ENCODE measurements around the gene SPINK4. TPM values are rescaled to one million over a fixed set of nuclear protein-coding genes. Genes with fewer than 3 reads are reported as not detected.

SPINK4 gene
- total and polyA plus RNA-seq, 10 donors, result 0.67 TPM; not detected in 9

DNA sequence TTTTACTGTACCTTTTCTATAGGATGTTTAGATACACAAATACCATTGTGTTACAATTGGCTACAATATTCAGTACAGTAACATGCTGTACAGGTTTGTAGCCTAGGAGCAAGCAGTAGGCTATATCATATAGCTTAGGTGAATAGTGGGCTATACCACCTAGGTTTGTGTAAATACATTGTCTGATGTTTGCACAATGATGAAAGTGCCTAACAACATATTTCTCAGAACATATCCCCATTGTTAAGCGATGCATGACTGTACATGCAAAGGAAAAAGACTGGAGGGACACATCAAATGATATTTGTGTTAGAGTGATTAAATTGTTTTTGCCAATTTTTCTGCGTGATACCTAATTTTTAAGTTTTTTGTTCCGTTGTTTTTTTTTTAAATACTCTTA is 30.2 kb downstream of the SPINK4 start:
- H3K9me3 ChIP-seq, result no peaks in the 10 kb centered on the region
- no peak overlapping the region for H3K4me3 ChIP-seq
- H3K36me3 ChIP-seq, result peaks cover 0 to 93% (median 74%) of the 10 kb centered on the region in 6 donors
- 95 to 98% (median 97%) methylated on average over 3 of the region's 3 CpGs for WGBS, 5 donors
- H3K27me3 ChIP-seq (replicated peaks in 1 of 7), result no peaks in the 10 kb centered on the region
- H3K27ac ChIP-seq, result no peak overlapping the region
- intact Hi-C loops (cut with DNase I; ENCODE audit: low total_unique reads), result no loop called here
- TF ChIP-seq CTCF (IDR thresholded peaks at IDR 0.05 in 8 of 11, conservative IDR thresholded peaks at IDR 0.05 in 3 of 11), result no peak
- no peak for TF ChIP-seq POLR2A (IDR thresholded peaks at IDR 0.05)
- no peak for TF ChIP-seq POLR2AphosphoS5 (IDR thresholded peaks at IDR 0.05)
- peaks cover 9 to 40% (median 27%) of the 10 kb centered on the region in 6 donors for H3K4me1 ChIP-seq
- DNase-seq, result no peak

GRCh38 chr9:33272061-33272460 is 32.1 kb downstream of the SPINK4 start:
- intact Hi-C loops (cut with DNase I; ENCODE audit: low total_unique reads), result no loop called here
- Histone ChIP-seq H3K27ac (no peak overlapping the region), H3K4me3 (no peak overlapping the region), H3K27me3 (replicated peaks in 1 of 7) (no peaks in the 10 kb centered on the region), H3K4me1 (peaks cover 0 to 21% (median 8%) of the 10 kb centered on the region in 6 donors), H3K36me3 (peaks cover 4 to 100% (median 89%) of the 10 kb centered on the region in 6 donors), H3K9me3 (no peaks in the 10 kb centered on the region)
- TF ChIP-seq CTCF (IDR thresholded peaks at IDR 0.05 in 8 of 11, conservative IDR thresholded peaks at IDR 0.05 in 3 of 11), result no peak
- WGBS, 5 donors, result 87 to 100% (median 95%) methylated on average over 1 of the region's 1 CpG
- DNase-seq, result no peak

GRCh38 chr9:33273266-33273971 is 33.5 kb downstream of the SPINK4 start:
- 83 to 88% (median 87%) methylated on average over 3 of the region's 3 CpGs for WGBS, 5 donors
- no peaks in the 10 kb centered on the region for H3K27me3 ChIP-seq (replicated peaks in 1 of 7)
- no peak for TF ChIP-seq POLR2A (IDR thresholded peaks at IDR 0.05)
- TF ChIP-seq CTCF (IDR thresholded peaks at IDR 0.05 in 8 of 11, conservative IDR thresholded peaks at IDR 0.05 in 3 of 11), result no peak
- TF ChIP-seq POLR2AphosphoS5 (IDR thresholded peaks at IDR 0.05), result no peak
- no peak overlapping the region for H3K27ac ChIP-seq
- no peak for DNase-seq
- intact Hi-C loops (cut with DNase I; ENCODE audit: low total_unique reads), result no loop called here
- peaks cover 6 to 100% (median 93%) of the 10 kb centered on the region in 6 donors for H3K36me3 ChIP-seq
- peaks cover 0 to 7% (median 0%) of the 10 kb centered on the region in 6 donors for H3K4me1 ChIP-seq
- H3K9me3 ChIP-seq, result no peaks in the 10 kb centered on the region
- H3K4me3 ChIP-seq, result no peak overlapping the region

DNA sequence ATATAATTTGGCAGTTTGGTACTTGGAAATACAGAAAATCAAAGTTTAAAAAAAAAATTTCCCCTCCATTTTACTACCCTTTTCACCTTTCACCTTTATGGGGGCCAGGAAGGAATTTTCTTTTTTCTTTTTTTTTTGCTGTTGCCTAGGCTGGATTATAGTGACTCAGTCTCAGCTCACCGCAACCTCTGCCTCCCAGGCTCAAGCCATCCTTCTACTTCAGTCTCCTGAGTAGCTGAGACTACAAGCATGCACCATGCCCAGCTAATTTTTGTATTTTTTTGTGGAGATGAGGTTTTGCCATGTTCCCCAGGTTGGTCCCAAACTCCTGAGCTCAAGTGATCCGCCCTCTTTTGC is 34.0 kb downstream of the SPINK4 start:
- DNase-seq, result no peak
- peaks cover 6 to 100% (median 95%) of the 10 kb centered on the region in 6 donors for H3K36me3 ChIP-seq
- 81 to 100% (median 99%) methylated on average over 2 of the region's 2 CpGs for WGBS, 5 donors

More for the DNA sequence above, 34.0 kb downstream of the SPINK4 start:
- Histone ChIP-seq H3K27me3 (replicated peaks in 1 of 7) (no peaks in the 10 kb centered on the region), H3K9me3 (no peaks in the 10 kb centered on the region), H3K4me1 (peaks cover 0 to 4% (median 0%) of the 10 kb centered on the region in 6 donors), H3K4me3 (no peak overlapping the region), H3K27ac (no peak overlapping the region)
- no peak for TF ChIP-seq POLR2A (IDR thresholded peaks at IDR 0.05)
- TF ChIP-seq POLR2AphosphoS5 (IDR thresholded peaks at IDR 0.05), result no peak
- TF ChIP-seq CTCF (IDR thresholded peaks at IDR 0.05 in 8 of 11, conservative IDR thresholded peaks at IDR 0.05 in 3 of 11), result no peak
- intact Hi-C loops (cut with DNase I; ENCODE audit: low total_unique reads), result no loop called here
